Body of pancreas (tissue), 4 donors: ENCODE measurements around the gene MT1G.

Experiments used
- POLR2A ChIP-seq, 3 donors: fragments of 450-650 bp; IDR thresholded peaks; one replicate each; pipeline ENCODE4 v1.6.1; 2016; ENCODE audit warnings: antibody characterized with exemption in 3 of 3, mild to moderate bottlenecking in 2 of 3
- TF ChIP-seq, protein P1 (sequence below), 7 experiments: fragments of 450-650 bp in 4 of 7; fragments of 200-600 bp in 3 of 7; sonication (generic) in 3 of 7; IDR thresholded peaks; one replicate each; pipeline ENCODE4 v1.5.1; 2016 to 2019; ENCODE audit warnings: antibody characterized with exemption in 7 of 7

DNA sequence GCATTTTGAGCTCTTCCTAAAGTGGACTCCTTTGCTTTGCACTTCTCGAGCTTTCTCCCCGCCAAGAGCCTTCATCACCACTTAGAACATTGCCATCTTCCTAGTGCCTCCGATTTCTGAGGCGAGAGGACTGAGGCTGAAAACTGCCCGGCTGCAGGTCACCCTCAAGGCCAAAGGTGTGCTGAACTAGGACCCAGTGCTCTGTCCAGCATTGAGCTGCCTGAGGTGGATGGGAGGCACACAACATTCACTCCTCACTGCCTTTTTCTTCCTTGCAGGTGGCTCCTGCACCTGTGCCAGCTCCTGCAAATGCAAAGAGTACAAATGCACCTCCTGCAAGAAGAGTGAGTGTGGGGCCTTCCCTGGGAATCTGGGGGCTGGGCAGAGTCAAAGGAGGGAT lies 24.0 kb downstream of the MT1G start:
- TF ChIP-seq, protein P1, sequence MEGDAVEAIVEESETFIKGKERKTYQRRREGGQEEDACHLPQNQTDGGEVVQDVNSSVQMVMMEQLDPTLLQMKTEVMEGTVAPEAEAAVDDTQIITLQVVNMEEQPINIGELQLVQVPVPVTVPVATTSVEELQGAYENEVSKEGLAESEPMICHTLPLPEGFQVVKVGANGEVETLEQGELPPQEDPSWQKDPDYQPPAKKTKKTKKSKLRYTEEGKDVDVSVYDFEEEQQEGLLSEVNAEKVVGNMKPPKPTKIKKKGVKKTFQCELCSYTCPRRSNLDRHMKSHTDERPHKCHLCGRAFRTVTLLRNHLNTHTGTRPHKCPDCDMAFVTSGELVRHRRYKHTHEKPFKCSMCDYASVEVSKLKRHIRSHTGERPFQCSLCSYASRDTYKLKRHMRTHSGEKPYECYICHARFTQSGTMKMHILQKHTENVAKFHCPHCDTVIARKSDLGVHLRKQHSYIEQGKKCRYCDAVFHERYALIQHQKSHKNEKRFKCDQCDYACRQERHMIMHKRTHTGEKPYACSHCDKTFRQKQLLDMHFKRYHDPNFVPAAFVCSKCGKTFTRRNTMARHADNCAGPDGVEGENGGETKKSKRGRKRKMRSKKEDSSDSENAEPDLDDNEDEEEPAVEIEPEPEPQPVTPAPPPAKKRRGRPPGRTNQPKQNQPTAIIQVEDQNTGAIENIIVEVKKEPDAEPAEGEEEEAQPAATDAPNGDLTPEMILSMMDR (IDR thresholded peaks at IDR 0.05) = no peak
- TF ChIP-seq POLR2A (IDR thresholded peaks at IDR 0.05) = no peak
